Neutrophil (primary cell): ENCODE results near the gene PDIA5.

Experiments used
- H3K27ac ChIP-seq: fragments of 200-600 bp; sonication (generic); 2 replicates; pipeline ENCODE4 v1.5.1; 2016; ENCODE audit warnings: mild to moderate bottlenecking, moderate library complexity
- H3K27me3 ChIP-seq: fragments of 200-600 bp; sonication (generic); 2 replicates; pipeline ENCODE4 v1.6.0; 2016; ENCODE audit warnings: mild to moderate bottlenecking
- H3K36me3 ChIP-seq: fragments of 200-600 bp; sonication (generic); 2 replicates; pipeline ENCODE4 v1.5.1; 2017
- H3K4me1 ChIP-seq, 2 experiments: fragments of 200-600 bp in 1 of 2; sonication (generic) in 1 of 2; 1 replicate in 1 of 2; 2 replicates in 1 of 2; pipeline versions ENCODE4 v1.5.1 to v1.6.1; 2013 to 2016; ENCODE audit warnings: low read depth in 1 of 2, low read length in 1 of 2, mild to moderate bottlenecking in 1 of 2, moderate library complexity in 1 of 2; ENCODE audit not compliant: control insufficient read depth in 1 of 2, insufficient read depth in 1 of 2
- H3K4me3 ChIP-seq, 2 experiments: fragments of 200-600 bp in 1 of 2; sonication (generic) in 1 of 2; 1 replicate in 1 of 2; 2 replicates in 1 of 2; pipeline ENCODE4 v1.5.1; 2013 to 2016; ENCODE audit warnings: low read depth in 1 of 2, low read length in 1 of 2, mild to moderate bottlenecking in 1 of 2, moderate library complexity in 1 of 2
- H3K9me3 ChIP-seq: fragments of 200-600 bp; sonication (generic); 2 replicates; pipeline ENCODE4 v1.5.1; 2016
- CTCF ChIP-seq: fragments of 200-600 bp; sonication (generic); IDR thresholded peaks from 2 replicates; pipeline ENCODE4 v1.5.1; 2016; ENCODE audit warnings: antibody characterized with exemption

The PDIA5 gene

GRCh38 chr3:123050666-123051065, 16.2 kb upstream of the PDIA5 start:
- Histone ChIP-seq H3K27ac (no peak overlapping the region), H3K9me3 (no peaks in the 10 kb centered on the region), H3K4me1 (no peaks in the 10 kb centered on the region), H3K4me3 (no peak overlapping the region), H3K27me3 (peaks cover 10% of the 10 kb centered on the region), H3K36me3 (no peaks in the 10 kb centered on the region)
- TF ChIP-seq CTCF: no peak

GRCh38 chr3:123053107-123053506, 13.7 kb upstream of the PDIA5 start:
- no peak for TF ChIP-seq CTCF
- Histone ChIP-seq H3K9me3 (no peaks in the 10 kb centered on the region), H3K27ac (no peak overlapping the region), H3K36me3 (no peaks in the 10 kb centered on the region), H3K27me3 (peaks cover 10% of the 10 kb centered on the region), H3K4me3 (no peak overlapping the region), H3K4me1 (no peaks in the 10 kb centered on the region)

DNA sequence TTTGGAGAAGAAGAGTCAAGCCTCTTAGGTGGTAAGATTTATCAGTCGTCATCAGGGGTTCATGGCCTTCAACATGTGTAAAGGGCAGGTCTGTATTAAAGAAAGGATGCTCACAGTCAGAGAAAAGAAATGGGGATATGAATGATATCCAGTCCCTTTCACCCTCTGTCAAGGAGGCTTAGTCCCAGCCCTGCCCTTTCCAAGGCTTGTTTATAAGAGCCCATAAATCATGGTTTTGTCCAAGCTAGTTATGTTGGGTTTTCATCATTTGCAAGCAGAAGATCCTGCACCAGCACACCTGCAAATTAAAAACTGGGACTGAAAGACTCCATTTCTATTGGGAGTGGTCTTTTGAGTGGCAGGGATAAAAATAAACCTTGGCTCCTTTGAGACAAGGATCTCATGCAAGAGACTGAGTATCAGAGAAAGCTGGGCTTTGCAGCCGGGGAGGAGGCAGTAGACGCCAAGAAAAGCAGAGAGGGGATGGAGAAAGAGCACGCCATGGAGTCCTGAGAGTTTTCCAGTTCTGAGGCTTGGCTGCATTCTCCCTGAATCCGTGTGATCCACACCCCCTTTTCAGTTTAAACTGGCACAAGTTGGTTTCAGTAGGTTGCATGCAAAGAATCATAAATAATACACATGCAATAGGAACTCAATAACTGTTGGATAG, 12.6 kb upstream of the PDIA5 start:
- Histone ChIP-seq H3K4me1 (no peaks in the 10 kb centered on the region), H3K9me3 (no peaks in the 10 kb centered on the region), H3K4me3 (no peak overlapping the region), H3K27me3 (peaks cover 10% of the 10 kb centered on the region), H3K27ac (no peak overlapping the region), H3K36me3 (no peaks in the 10 kb centered on the region)
- no peak for TF ChIP-seq CTCF

DNA sequence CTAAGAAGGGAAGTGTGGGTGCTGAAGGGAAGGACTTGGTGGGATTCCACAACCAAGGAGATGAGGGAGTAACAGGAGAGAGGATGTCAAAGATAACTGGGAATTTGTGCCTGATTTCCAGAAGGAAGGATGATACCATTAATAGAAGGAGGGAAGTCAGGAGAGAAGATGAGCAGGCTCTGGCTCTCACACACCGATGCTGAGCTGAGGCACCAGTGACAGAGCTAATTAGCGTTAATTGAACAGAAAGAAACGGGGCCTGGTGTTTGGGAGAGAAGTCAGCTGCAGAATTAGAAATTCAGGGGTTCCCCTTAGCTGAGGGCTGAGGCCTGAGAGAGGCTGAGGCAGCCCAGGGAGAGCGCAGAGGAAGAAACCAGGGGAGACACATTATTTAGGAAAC, 11.9 kb upstream of the PDIA5 start:
- peaks cover 10% of the 10 kb centered on the region for H3K27me3 ChIP-seq
- H3K4me3 ChIP-seq: no peak overlapping the region
- H3K4me1 ChIP-seq: no peaks in the 10 kb centered on the region
- H3K9me3 ChIP-seq: no peaks in the 10 kb centered on the region
- H3K27ac ChIP-seq: no peak overlapping the region
- TF ChIP-seq CTCF: no peak
- no peaks in the 10 kb centered on the region for H3K36me3 ChIP-seq

GRCh38 chr3:123055352-123055751, 11.5 kb upstream of the PDIA5 start:
- Histone ChIP-seq H3K27ac (no peak overlapping the region), H3K27me3 (peaks cover 10% of the 10 kb centered on the region), H3K4me1 (no peaks in the 10 kb centered on the region), H3K9me3 (no peaks in the 10 kb centered on the region), H3K36me3 (no peaks in the 10 kb centered on the region), H3K4me3 (no peak overlapping the region)
- TF ChIP-seq CTCF: no peak

DNA sequence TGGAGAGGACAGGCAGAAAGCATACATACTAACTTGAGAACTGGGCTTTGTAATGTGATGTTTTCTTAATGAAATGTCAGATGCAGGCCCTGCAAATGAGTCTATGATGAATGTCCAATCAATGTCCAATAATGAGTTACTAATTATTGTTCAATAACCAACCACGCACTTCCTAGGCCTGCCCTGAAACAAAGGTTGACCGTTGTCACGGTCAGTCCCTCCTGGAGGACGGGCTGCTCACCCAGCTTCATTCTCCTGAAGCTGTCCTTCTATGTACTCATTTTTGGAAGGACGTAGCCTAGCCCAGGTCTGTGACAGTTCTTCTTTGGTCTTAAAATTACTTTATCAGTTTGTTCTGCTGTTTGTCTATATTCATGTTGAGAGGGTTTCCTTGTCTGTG, 8.3 kb upstream of the PDIA5 start:
- H3K4me3 ChIP-seq: no peak overlapping the region
- H3K27ac ChIP-seq: no peak overlapping the region
- H3K4me1 ChIP-seq: no peaks in the 10 kb centered on the region
- no peak for TF ChIP-seq CTCF
- no peaks in the 10 kb centered on the region for H3K36me3 ChIP-seq
- peaks cover 7% of the 10 kb centered on the region for H3K27me3 ChIP-seq
- no peaks in the 10 kb centered on the region for H3K9me3 ChIP-seq
